ENCODE measurements around the gene CDKL4. TPM values are rescaled to one million over a fixed set of nuclear protein-coding genes. Genes with fewer than 3 reads are reported as not detected.

The CDKL4 gene
- total and polyA plus RNA-seq, 2 of the 13 experiments (the other 11 are each of a cell fraction or from before 2014, with no cell fraction given), result 0.29 to 0.50 TPM

- TF ChIP-seq DPF2 (CRISPR knock-in tag; IDR thresholded peaks at IDR 0.05; ENCODE audit: borderline replicate concordance, low read depth) (peak; percentile 36; the same call in 1 of the 2 replicates), ZNF781 (CRISPR knock-in tag; IDR thresholded peaks at IDR 0.05; ENCODE audit: borderline replicate concordance, not compliant biosample characterization) (no peak), MED1 (CRISPR knock-in tag; IDR thresholded peaks at IDR 0.05) (peak; percentile 78), ZBTB38 (CRISPR knock-in tag; IDR thresholded peaks at IDR 0.05) (no peak), TGIF2 (CRISPR knock-in tag; IDR thresholded peaks at IDR 0.05) (no peak), DZIP1 (CRISPR knock-in tag; IDR thresholded peaks at IDR 0.05) (no peak), MAF1 (CRISPR knock-in tag; IDR thresholded peaks at IDR 0.05; ENCODE audit: borderline replicate concordance) (no peak), ZNF333 (CRISPR knock-in tag; IDR thresholded peaks at IDR 0.05; ENCODE audit: borderline replicate concordance) (no peak), ARID5B (CRISPR knock-in tag; IDR thresholded peaks at IDR 0.05) (peak; percentile 83), ZNF430 (CRISPR knock-in tag; IDR thresholded peaks at IDR 0.05) (no peak), ZNF572 (CRISPR knock-in tag; IDR thresholded peaks at IDR 0.05) (no peak), RERE (CRISPR knock-in tag; IDR thresholded peaks at IDR 0.05; ENCODE audit: low read depth) (0 out of 2 replicates have a peak, but pooled peaks have one; percentile 55), KDM1A (CRISPR knock-in tag; IDR thresholded peaks at IDR 0.05) (peak; percentile 92), NR2F2 (IDR thresholded peaks at IDR 0.05; ENCODE audit: borderline replicate concordance, low read depth) (peak; percentile 69; the same call in 1 of the 2 replicates), AGO2 (optimal IDR thresholded peaks at IDR 0.05; ENCODE audit: low read depth, low read length) (no peak), SSRP1 (CRISPR knock-in tag; IDR thresholded peaks at IDR 0.05) (peak; percentile 87), HMG20A (CRISPR knock-in tag; IDR thresholded peaks at IDR 0.05; ENCODE audit: borderline replicate concordance) (peak; percentile 66; the same call in 1 of the 2 replicates)
- TF ChIP-seq, protein P1, sequence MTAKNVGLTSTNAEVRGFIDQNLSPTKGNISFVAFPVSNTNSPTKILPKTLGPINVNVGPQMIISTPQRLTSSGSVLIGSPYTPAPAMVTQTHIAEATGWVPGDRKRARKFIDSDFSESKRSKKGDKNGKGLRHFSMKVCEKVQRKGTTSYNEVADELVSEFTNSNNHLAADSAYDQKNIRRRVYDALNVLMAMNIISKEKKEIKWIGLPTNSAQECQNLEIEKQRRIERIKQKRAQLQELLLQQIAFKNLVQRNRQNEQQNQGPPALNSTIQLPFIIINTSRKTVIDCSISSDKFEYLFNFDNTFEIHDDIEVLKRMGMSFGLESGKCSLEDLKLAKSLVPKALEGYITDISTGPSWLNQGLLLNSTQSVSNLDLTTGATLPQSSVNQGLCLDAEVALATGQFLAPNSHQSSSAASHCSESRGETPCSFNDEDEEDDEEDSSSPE (CRISPR knock-in tag; IDR thresholded peaks at IDR 0.05), result no peak
Measured at GRCh38 chr2:39138837-39139211, 104.9 kb downstream of the CDKL4 start (continued).

Measured in HepG2 (cell line).